ENCODE results near the gene PATL2.
"Not testable (repeated sequence)": the region's sequence is repeated elsewhere in the genome, so short reads cannot be mapped to it uniquely, and the experiment has no call there.

Gene PATL2

GRCh38 chr15:44695294-44695693 is 15.8 kb downstream of the PATL2 start:
- H3K4me3 ChIP-seq (ENCODE audit: low read depth, low read length), result no peak overlapping the region
- TF ChIP-seq CTCF (IDR thresholded peaks at IDR 0.05; ENCODE audit: borderline replicate concordance, insufficient read depth, low read depth, low read length), result no peak

GRCh38 chr15:44694416-44694815 is 16.7 kb downstream of the PATL2 start:
- TF ChIP-seq CTCF (IDR thresholded peaks at IDR 0.05; ENCODE audit: borderline replicate concordance, insufficient read depth, low read depth, low read length), result no peak
- H3K4me3 ChIP-seq (ENCODE audit: low read depth, low read length), result no peak overlapping the region

GRCh38 chr15:44692659-44693058 is 18.5 kb downstream of the PATL2 start:
- TF ChIP-seq CTCF (IDR thresholded peaks at IDR 0.05; ENCODE audit: borderline replicate concordance, insufficient read depth, low read depth, low read length), result no peak
- H3K4me3 ChIP-seq (ENCODE audit: low read depth, low read length), result no peak overlapping the region

GRCh38 chr15:44690245-44690644 is 20.9 kb downstream of the PATL2 start:
- not testable (repeated sequence) for H3K4me3 ChIP-seq (ENCODE audit: low read depth, low read length)

GRCh38 chr15:44689318-44689717 is 21.8 kb downstream of the PATL2 start:
- H3K4me3 ChIP-seq (ENCODE audit: low read depth, low read length), result not testable (repeated sequence)

GRCh38 chr15:44682809-44683682 is 28.1 kb downstream of the PATL2 start:
- not testable (repeated sequence) for H3K4me3 ChIP-seq (ENCODE audit: low read depth, low read length)

- no peak for TF ChIP-seq CTCF (IDR thresholded peaks at IDR 0.05; ENCODE audit: borderline replicate concordance, insufficient read depth, low read depth, low read length)
- H3K4me3 ChIP-seq (ENCODE audit: low read depth, low read length), result no peak overlapping the region
Measured at GRCh38 chr15:44682211-44682610, 28.9 kb downstream of the PATL2 start.

GRCh38 chr15:44676676-44677075 is 34.4 kb downstream of the PATL2 start:
- no peak for TF ChIP-seq CTCF (IDR thresholded peaks at IDR 0.05; ENCODE audit: borderline replicate concordance, insufficient read depth, low read depth, low read length)
- H3K4me3 ChIP-seq (ENCODE audit: low read depth, low read length), result no peak overlapping the region

GRCh38 chr15:44675911-44676310 is 35.2 kb downstream of the PATL2 start:
- no peak for TF ChIP-seq CTCF (IDR thresholded peaks at IDR 0.05; ENCODE audit: borderline replicate concordance, insufficient read depth, low read depth, low read length)
- H3K4me3 ChIP-seq (ENCODE audit: low read depth, low read length), result no peak overlapping the region
